HG03520 (cell line): ENCODE measurements around the gene SLCO4A1.
"Not testable (repeated sequence)": the region's sequence is repeated elsewhere in the genome, so short reads cannot be mapped to it uniquely, and the experiment has no call there.

Source experiments
- ATAC-seq: cut with Tn5 transposase; IDR thresholded peaks from one replicate; pipeline ENCODE4 v1.9.1; 2021; ENCODE audit warnings: mild to moderate bottlenecking, moderate library complexity; ENCODE audit not compliant: unreplicated experiment

The SLCO4A1 gene

GRCh38 chr20:62679978-62680589, 37.8 kb downstream of the SLCO4A1 start:
- ATAC-seq = no peak

GRCh38 chr20:62682912-62683517, 40.7 kb downstream of the SLCO4A1 start:
- no peak for ATAC-seq

- ATAC-seq = not testable (repeated sequence)
Observed at GRCh38 chr20:62683660-62684322, 41.5 kb downstream of the SLCO4A1 start.

GRCh38 chr20:62684981-62685380, 42.7 kb downstream of the SLCO4A1 start:
- ATAC-seq = no peak

GRCh38 chr20:62685781-62686555, 43.7 kb downstream of the SLCO4A1 start:
- no peak for ATAC-seq

- ATAC-seq = no peak
Observed at GRCh38 chr20:62686869-62687830, 44.8 kb downstream of the SLCO4A1 start.

GRCh38 chr20:62688083-62688482, 45.8 kb downstream of the SLCO4A1 start:
- ATAC-seq = no peak

- no peak for ATAC-seq
Observed at GRCh38 chr20:62688855-62689460, 46.7 kb downstream of the SLCO4A1 start.

- ATAC-seq = no peak
Observed at GRCh38 chr20:62689861-62690260, 47.6 kb downstream of the SLCO4A1 start.

GRCh38 chr20:62690261-62690820, 48.0 kb downstream of the SLCO4A1 start:
- ATAC-seq = no peak

GRCh38 chr20:62691487-62691886, 49.2 kb downstream of the SLCO4A1 start:
- no peak for ATAC-seq

- ATAC-seq = no peak
Observed at GRCh38 chr20:62692176-62692575, 49.9 kb downstream of the SLCO4A1 start.

- ATAC-seq = no peak
Observed at GRCh38 chr20:62692801-62693523, 50.7 kb downstream of the SLCO4A1 start.

GRCh38 chr20:62693524-62693922, 51.2 kb downstream of the SLCO4A1 start:
- ATAC-seq = no peak

GRCh38 chr20:62694106-62694505, 51.8 kb downstream of the SLCO4A1 start:
- ATAC-seq = no peak

GRCh38 chr20:62694868-62695267, 52.6 kb downstream of the SLCO4A1 start:
- no peak for ATAC-seq

GRCh38 chr20:62695448-62696414, 53.4 kb downstream of the SLCO4A1 start:
- ATAC-seq = no peak

GRCh38 chr20:62696434-62696957, 54.2 kb downstream of the SLCO4A1 start:
- no peak for ATAC-seq
